ENCODE data around the gene TPM4.
A peak's percentile ranks its signal among the peaks of the same experiment; 100 is the strongest.
"Not testable (repeated sequence)": the region's sequence is repeated elsewhere in the genome, so short reads cannot be mapped to it uniquely, and the experiment has no call there.

TPM4 gene

DNA sequence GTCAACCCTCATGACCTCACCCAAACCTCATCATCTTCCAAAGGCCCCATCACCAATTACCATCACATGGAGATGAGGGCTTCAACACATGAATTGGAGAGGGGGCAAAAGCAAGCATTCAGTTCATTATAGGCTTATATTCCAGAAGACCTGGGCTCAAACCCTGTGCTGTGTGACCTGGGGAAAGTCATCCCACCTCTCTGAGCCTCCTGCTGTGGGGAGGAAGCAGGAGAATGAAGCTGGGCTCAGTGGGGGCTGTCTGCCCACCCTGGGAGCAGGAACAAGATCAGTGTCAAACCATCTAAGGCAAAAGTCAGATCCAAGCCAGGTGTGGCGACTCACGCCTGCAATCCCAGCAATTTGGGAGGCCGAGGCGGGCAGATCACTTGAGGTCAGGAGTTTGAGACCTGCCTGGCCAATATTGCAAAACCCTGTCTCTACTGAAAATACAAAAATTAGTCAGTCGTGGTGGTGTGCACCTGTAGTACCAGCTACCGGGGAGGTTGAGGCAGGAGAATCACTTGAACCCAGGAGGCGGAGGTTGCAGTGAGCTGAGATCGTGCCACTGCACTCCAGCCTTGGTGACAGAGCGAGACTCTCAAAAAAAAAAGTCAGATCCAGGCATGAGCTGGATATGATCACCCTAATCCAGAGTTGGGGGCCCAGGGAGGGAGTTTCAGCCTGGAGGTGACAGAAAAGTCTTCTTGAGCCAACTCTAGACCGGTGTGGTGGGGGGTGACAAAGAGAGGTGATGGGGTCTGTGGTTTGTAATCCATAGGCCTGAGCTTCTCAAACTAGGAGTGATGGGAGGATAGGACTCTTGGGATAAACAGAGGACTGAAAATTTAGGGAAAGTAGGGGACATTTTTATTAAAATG lies 1.6 kb upstream of the TPM4 start:
- DNase-seq, result no peak

DNA sequence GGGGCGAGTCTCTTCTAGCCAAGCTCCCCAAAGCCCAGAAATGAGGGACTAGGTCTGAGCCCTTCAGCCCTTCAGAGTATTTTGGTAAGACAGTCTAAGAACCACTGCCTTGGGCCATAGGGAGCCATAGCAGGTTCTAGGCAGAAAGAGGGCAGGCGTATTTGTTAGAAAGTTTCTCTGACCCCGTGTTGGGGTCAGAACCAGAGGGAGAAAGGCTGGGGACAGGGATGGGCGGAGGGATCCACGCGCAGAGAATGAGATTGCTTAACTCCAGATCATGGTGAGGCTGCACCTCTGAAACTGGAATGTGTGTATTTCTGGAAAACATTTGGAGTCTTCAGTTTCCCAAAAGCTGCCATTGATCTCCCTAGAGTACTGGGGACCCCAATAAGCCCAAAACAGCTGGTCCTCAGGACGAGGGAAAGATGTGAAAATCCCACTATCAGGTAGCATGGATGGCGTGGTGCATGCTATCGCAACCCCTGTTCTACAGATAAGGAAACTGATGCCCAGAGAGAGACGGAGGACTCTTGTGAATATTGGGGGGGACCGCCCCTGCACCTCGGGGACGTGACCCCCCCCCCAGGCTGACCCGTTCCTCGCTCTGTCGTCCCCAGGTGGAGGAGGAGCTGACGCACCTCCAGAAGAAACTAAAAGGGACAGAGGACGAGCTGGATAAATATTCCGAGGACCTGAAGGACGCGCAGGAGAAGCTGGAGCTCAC lies 703 bp upstream of the TPM4 start:
- DNase-seq, result peak; percentile 41

DNA sequence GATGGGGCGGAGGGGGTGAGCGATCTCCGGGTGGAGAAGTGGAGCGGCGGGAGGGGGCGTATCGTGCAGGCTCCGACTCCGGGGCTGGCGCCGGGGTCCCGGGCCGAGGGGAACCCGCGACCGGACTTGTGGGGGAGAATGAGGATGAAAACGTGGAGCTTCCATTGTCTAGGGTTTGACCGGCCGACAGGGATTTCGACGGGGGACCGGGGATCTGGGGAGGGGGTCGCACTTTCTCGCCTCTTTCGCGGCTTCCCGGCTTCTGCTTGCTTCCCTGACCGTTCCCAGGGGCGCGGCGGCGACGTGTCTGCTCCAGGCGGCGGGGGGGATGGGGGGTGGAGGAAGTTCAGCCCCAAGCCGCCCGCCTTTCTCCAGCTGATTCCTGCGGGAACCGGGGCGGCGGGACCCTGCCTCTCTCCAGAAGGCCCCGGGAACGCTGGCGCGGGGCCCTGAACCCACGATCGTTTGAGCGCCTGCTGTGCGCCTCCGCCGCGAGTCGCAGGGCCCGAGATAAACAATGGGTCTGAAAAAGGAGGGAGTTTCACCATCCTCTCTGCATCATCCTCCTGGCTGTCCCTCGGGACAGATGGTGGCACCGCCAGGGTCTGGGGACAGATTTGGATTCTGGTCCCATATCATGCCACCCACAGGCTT lies 790 bp downstream of the TPM4 start:
- peak; percentile 27 for DNase-seq

DNA sequence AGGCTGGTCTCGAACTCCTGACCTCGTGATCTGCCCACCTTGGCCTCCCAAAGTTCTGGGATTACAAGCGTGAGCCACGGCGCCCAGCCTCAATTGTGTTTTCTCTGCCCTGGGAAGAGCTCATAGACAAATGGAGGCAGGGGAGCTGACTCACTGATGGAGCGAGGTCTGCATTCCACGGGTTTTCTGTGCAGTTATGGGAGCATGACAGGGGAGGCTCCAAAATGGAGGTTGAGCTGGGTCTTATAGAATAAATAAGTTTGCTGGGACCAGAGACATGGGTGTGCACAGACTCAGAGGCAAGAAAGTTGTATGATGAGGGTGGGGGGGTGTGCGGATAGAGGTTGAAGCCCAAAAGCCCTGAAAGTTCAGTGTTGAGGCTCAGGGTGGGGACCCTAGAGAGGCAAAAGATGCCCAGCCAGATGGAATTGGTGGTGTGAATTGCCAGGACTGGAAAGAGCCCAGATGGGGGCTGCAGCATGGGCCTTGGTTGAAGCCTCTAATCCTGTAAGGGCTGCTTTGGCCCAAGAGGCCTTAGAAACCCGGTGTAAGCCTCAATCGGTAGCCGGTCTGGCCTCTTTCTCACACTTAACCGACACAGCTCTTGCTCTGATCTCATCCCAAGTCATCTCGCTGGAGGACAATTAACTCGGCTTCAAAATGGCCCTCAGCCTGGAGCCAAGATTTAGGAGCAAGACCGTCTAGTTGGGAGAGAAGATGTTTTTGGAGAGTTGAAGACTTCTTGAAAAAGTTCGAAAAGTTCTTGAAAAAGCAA lies 1.9 kb downstream of the TPM4 start:
- DNase-seq, result no peak

DNA sequence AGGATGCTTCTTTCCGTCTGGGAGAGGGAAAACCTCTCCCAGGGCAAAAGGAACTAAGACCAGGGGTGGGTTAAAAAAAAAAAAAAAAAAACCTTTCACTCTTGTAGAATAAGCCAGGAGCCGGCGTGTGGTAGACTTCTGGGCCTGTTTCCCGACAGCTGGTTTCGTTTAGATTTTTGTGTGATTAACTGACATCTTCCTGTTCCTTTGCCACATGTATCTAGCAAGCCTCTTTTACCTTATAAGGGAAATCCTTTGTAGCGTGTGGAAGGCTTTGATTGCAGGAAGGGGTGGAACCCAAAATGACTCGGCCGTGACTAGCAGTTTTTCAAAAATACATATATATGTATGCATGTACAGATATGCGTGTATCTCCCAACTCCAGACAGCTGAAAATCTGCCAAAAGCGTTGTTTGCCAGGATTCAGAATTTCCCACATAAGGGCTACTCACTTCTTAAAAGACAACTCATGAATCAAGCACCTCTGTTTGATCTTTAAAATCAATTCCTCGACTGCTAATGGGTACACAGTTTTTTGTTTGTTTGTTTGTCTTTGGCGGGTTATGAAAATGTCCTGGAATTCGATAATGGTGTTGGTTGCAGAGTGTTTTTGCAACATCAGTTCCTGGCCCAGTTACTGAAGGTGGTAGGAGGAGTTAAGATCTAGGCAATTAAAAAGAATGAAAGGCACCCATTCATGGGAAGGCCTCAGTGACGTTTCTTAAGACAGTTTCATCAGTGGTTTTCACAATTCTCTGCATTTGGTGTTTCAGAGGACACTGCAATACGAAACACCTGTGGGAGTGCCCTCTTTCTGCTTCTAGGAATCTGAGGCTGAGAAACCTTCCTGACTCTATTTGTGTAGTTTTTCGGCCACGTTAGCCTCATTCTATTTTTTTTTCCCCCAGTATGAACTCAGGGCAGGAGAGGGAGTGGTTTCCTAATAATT lies 2.7 kb downstream of the TPM4 start:
- peak; percentile 96 for DNase-seq

DNA sequence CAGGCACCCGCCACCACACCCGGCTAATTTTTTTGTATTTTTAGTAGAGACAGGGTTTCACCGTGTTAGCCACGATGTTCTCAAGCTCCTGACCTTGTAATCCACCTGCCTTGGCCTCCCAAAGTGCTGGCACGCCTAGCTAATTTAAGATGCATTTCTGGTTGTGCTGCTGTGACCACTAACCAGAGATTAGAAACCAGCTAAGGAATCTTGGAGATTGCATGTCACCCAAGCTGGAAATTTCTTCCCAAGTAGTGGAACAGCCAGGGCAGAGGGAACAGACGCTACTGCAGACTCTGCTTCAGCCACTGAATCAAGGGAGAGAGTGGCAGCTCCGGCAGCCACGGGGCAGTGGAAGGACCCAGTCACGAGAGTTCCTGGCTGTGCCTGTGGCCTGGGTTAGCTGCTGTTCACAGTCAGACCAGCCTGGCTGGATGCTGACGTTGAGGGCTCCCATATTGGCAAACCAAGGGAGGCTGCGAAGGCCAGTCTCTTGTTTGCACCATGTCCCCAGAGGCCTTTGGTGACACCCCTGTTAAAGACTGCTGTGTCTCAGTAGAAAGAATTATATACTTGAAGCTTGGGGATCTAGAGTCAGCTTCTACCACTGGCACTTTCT lies 7.9 kb downstream of the TPM4 start:
- no peak for DNase-seq

DNA sequence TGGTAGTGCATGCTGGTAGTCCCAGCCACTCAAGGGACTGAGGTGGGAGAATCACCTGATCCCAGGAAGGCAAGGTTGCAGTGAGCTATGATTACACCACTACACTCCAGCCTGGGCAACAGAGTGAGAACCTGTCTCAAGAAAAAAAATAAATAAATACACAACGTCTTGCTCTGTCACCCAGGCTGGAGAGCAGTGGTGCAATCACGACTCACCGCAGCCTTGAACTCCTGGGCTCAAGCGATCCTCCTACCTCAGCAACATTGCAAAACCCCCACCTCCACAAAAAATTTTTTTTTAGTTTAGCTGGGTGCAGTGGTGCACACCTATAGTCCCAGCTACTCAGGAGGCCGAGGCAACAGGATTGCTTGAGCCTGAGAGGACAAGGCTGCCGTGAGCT lies 8.8 kb downstream of the TPM4 start:
- DNase-seq, result no peak

DNA sequence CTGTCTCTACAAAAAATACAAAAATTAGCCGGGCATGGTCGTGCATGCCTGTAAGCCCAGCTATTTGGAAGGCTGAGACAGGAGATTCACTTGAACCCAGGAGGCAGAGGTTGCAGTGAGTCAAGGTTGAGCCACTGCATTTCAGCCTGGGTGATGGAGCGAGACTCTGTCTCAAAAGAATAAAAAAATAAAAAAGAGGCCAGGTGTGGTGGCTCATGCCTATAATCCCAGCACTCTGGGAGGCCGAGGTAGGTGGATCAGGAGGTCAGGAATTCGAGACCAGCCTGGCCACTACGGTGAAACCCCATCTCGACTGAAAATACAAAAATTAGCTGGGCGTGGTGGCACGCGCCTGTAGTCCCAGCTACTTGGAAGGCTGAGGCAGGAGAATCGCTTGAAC lies 11.1 kb downstream of the TPM4 start:
- not testable (repeated sequence) for DNase-seq

DNA sequence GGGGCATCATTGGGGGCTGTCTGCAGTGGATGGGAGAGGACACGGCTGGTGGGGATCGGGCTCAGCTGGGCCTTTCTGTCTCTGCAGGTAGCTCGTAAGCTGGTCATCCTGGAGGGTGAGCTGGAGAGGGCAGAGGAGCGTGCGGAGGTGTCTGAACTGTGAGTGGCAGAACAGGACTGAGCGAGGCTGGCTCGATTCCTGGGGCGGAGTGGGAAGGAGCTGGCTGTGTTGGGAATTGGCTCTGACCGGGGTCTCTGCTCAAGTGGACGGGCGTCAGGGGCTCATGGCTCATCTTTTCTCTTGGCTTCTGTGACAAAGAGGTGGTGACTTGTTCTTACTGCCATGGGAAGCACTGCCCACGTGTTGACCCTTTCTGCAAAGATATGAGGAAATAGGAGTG lies 11.6 kb downstream of the TPM4 start:
- no peak for DNase-seq

DNA sequence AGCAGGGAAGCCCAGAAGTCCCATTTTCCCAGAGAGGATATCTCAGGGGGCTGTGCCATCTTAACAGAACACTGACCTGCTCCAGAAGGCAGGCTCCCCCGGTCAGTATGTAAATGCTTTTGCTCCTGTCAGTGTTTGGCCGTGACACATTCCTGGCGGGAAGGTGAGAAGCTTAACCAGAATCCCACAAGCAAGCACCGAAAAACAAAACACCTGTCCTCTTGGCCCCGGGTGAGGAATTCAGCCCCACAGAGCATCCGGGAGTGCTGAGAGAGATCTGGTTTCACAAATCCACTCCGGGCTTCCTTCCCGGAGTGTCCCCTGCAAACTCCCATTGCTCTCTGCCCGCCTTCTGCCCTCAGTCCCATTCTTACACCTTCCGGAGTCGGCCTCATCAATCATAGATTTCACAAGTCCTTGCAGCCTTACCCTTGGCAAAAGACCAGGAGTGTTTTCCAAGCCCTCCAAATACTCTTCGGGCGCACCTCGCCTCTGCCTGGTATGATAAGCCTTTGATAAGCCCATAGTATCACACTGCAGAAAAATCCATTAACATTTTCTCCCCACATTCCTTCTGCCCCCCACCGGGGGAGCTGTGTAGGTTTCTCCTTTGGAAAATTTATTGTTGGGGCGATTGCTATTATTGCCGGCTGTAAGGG lies 12.2 kb downstream of the TPM4 start:
- no peak for DNase-seq

DNA sequence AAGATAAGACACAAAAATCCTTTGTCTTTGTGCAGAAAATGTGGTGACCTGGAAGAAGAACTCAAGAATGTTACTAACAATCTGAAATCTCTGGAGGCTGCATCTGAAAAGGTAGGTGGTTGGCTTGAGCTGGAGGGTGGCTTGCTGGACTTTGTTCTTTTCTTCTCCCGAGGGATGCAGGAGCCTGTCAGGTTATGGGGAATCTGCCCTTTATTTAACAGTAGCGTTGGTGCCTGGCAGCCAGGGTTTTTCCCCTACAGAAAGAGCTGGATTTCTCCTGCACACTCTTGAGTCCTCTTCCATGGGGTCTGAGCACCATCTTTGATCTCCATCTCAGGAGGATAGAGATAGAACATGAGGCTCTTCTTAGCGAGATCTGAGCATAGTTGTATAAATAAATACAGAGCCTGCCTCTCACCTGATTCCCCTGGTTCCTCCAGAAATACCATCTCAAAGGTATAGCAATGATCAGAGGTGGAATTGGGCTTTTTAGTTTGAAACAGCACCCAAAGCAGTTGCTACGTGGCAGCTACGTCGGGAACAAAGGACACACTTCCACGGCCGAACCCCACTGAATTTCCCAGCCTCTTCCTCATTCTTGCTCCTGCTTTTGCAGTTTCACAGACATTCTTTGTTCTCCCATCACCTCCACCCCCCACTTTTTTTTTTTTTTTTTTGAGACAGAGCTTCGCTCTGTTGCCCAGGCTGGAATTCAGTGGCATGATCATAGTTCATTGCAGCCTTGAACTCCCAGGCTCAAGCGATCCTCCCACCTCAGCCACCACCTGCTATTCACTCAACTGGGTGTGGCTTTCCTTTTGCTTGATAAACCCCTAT lies 12.9 kb downstream of the TPM4 start:
- DNase-seq, result no peak

DNA sequence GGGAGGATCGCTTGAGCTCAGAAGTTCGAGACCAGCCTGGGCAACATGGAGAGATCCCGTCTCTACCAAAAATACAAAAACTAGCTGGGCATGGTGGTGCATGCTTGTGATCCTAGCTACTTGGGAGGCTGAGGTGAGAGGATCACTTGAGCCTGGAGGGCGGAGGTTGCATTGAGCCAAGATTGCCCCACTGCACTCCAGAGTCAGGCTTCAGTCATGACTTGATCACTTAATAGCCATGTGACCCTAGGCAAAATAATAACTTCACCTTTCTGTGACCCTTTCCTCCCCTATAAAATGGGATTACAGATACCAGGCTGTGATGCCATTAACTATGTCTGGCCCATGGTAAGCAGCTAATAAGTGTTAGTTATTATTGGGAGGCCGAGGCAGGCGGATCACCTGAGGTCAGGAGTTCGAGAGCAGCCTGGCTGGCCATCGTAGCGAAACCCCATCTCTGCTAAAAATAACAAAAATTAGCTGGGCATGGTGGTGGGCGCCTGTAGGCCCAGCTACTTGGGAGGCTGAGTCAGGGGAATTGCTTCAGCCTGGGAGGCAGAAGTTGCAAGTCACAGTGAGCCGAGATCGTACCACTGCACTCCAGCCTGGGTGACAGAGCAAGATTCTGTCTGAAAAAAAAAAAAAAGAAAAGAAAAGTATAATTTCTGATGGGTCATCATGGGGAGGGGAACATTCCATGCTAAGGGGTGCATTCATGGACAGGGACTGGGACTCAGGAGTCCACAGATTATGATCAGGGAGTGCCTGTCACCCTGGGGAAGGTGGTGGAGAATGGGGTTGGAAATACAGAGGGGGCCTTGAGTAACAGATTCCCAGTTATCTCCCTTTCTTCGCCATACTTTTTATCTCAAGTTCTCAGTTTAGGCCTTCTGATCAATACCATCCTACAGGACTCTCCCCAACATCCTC lies 15.5 kb downstream of the TPM4 start:
- no peak for DNase-seq

DNA sequence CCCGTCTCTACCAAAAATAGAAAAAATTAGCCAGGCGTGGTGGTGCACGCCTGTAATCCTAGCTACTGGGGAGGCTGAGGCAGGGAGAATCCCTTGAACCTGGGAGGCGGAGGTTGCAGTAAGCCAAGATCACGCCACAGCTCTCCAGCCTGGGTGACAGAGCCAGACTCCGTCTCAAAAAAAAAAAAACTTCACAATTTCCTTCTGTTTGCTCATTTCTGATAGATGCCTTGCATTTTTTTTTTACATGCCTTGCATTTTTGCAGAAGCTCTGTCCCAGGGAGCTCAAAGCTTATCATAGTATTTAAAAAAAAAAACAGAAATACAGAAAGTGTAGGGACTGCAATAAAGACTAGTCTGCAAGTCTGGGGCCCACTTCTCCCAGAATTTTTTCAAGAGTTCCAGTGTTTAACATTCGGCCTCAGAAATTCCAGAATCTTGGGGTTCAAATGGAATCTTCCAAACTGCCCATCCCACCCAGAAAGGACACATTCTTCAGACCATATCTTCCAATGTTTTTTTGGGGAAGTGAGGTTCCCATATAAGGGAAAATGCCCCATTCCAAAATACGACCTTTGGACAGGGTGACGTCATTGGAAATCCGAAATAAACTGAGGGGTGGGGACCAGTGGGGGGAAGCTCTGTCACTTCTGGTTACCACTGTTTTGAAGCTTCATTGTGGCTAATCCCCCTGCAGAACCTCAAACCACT lies 18.2 kb downstream of the TPM4 start:
- DNase-seq, result no peak

DNA sequence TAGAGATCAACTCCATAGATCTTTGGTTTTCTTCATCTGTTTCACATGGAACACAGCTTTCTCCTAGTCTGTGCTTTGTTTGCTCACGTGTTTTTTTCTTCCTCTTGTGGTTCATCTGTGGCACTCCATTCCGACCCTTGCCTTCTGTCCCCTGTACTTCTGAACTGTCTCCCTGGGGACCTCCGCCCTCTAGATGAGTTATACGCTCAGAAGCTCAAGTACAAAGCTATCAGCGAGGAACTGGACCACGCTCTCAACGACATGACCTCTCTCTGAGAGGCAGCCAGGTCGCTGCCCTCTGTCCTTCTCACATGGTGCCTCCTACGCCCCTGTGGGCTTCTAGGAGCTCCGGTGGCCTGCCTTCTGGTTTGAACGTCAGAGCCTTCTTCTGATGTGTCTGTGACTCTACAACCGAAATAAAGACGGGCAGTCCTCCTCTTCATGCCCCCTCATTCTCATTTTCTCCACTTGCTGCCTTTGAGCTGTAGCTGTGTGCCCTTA lies 18.8 kb downstream of the TPM4 start:
- no peak for DNase-seq

DNA sequence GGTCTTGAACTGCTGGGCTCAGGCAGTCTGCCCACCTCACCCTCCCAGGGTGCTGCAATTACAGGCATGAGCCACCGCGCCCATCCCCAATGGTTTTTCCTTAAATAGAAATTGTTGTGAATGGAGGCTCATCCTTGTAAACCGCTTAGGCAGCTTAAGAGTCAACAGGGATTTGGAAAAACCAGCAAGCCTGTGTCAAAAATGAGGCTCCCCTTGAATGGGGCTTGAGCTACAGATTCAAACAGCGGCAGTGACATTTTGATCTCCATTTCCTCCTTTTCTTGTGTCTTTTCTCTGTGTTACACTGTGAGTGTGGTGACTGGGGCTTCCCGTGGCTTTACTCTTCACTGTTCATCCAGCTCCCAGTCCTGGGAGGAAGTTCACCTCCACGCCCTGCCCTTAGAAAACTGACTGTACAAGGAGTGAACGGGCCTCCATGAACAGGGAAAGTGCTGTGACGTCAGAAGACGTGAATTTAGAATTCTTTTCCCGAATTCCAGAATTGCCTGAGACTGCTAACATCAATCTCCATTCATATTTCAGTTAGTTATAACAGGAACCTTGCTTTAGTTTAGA lies 20.1 kb downstream of the TPM4 start:
- no peak for DNase-seq

DNA sequence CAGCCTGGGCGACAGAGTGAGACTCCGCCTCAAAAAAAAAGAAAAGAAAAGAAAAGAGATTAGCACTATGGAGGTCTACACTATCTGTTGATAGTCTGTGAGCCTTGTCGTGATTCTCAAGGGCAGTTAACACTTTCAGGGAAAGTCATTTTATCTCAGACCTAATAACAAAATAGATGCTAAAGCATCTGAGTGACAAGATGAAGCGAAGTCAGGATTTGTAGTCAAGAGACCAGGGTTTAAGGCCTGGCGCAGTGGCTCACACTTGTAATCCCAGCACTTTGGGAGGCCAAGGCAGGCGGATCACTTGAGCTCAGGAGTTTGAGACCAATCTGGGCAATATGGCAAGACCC lies 22.1 kb downstream of the TPM4 start:
- no peak for DNase-seq

DNA sequence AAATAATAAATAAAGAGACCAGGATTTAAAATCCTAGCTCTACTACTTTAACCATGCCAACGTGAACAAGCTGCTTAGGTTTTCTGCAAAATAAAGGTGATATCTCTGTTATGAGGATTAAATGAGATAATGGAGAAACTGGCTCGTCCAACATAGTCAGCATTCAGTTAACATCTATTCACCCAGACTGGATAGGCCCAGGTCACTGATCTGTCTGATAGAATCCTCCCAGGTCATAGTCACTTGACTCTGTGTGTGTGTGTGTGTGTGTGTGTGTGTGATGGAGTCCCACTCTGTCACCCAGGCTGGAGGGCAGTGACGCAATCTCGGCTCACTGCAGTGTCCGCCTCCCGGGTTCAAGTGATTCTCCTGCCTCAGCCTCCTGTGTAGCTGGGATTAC lies 22.5 kb downstream of the TPM4 start:
- no peak for DNase-seq

All from OCI-M1 (cell line).